K562 (cell line): ENCODE data around the gene TEX53. TPM values are rescaled to one million over a fixed set of nuclear protein-coding genes. Genes with fewer than 3 reads are reported as not detected.

Source experiments
- ATAC-seq: fragments of 200-7000 bp; cut with Tn5 transposase; 3 replicates; pipeline ENCODE4 v1.9.1; 2020; ENCODE audit warnings: moderate library complexity
- BruUV-seq: library from RNA; stranded (reverse); fragments of 400-500 nt; replicated peaks from 2 replicates; lab custom pipeline; 2021; lab: Mats Ljungman, UMichigan
- CTCF ChIA-PET: fragments of 300-600 bp; formaldehyde crosslinking; extraction: SDS; loops from one replicate; lab custom pipeline; 2021; ENCODE audit warnings: low intra/inter-chr PET ratio; lab: Yijun Ruan, JAX
- POLR2A ChIA-PET: fragments of 300-600, 350-650 bp; sonication (Branson Sonifier 250); formaldehyde crosslinking; extraction: SDS; loops from one replicate; lab custom pipeline; 2021; ENCODE audit warnings: antibody characterized with exemption, inconsistent platforms; lab: Yijun Ruan, JAX
- DNase-seq, 4 experiments: peaks; one replicate each; pipeline versions ENCODE4 v3.0.0 to v3.0.0-alpha.2; 2011 to 2018; ENCODE audit warnings: low spot score in 3 of 4, mixed read lengths in 3 of 4; ENCODE audit errors: extremely low read depth in 1 of 4
- FAIRE-seq: peaks from 2 replicates; lab custom pipeline; 2011; peaks lifted over from hg19 to GRCh38; lab: Jason Lieb, UNC
- H2AFZ ChIP-seq: 2 replicates; pipeline ENCODE4 v1.6.0; 2011; ENCODE audit warnings: low read depth, low read length, control low read depth, inconsistent platforms
- H3K27ac ChIP-seq: fragments of 200-600 bp; 3 replicates; pipeline ENCODE4 v1.8.0; 2011; ENCODE audit warnings: low read depth, mild to moderate bottlenecking, control low read depth, inconsistent platforms, low read length, moderate library complexity, mixed read lengths; ENCODE audit errors: extremely low read depth
- H3K27me3 ChIP-seq, 2 experiments: fragments of 300-600 bp in 1 of 2; 2 replicates in 1 of 2; 3 replicates in 1 of 2; pipeline versions ENCODE4 v1.6.0 to v1.8.0; 2011; ENCODE audit warnings: inconsistent platforms in 2 of 2, low read length in 2 of 2, mild to moderate bottlenecking in 1 of 2, mixed read lengths in 1 of 2, moderate library complexity in 1 of 2; ENCODE audit not compliant: control insufficient read depth in 2 of 2, insufficient read depth in 2 of 2
- H3K36me3 ChIP-seq: fragments of 300-600 bp; 3 replicates; pipeline ENCODE4 v1.8.0; 2011; ENCODE audit warnings: mild to moderate bottlenecking, low read length, inconsistent platforms; ENCODE audit not compliant: control insufficient read depth, insufficient read depth
- H3K4me1 ChIP-seq, 2 experiments: fragments of 200-600 bp in 1 of 2; replicated peaks in 1 of 2; 2 replicates in 1 of 2; 3 replicates in 1 of 2; pipeline versions ENCODE4 v1.5.1 to v1.8.0; 2011; ENCODE audit warnings: inconsistent platforms in 2 of 2, low read length in 2 of 2, mild to moderate bottlenecking in 1 of 2, mixed read lengths in 1 of 2, moderate library complexity in 1 of 2; ENCODE audit not compliant: control insufficient read depth in 2 of 2, insufficient read depth in 2 of 2
- H3K4me2 ChIP-seq: 2 replicates; pipeline ENCODE4 v1.6.1; 2011; ENCODE audit warnings: low read length, control low read depth, inconsistent platforms, mixed read lengths; ENCODE audit not compliant: insufficient read depth
- H3K4me3 ChIP-seq: fragments of 200-600 bp; sonication (generic), shearing (Covaris generic); 2 replicates; pipeline ENCODE4 v1.5.1; 2016; ENCODE audit warnings: control low read depth, inconsistent platforms
- H3K79me2 ChIP-seq: fragments of 200-600 bp; 3 replicates; pipeline ENCODE4 v1.8.0; 2011; ENCODE audit warnings: low read length, inconsistent platforms; ENCODE audit not compliant: control insufficient read depth, insufficient read depth
- H3K9ac ChIP-seq, 2 experiments: 2 replicates each; pipeline versions ENCODE4 v1.6.0 to v1.6.1; 2011; ENCODE audit warnings: low read depth in 2 of 2, low read length in 2 of 2, control low read depth in 1 of 2, inconsistent platforms in 1 of 2, mild to moderate bottlenecking in 1 of 2, mixed read lengths in 1 of 2; ENCODE audit not compliant: insufficient read depth in 1 of 2
- H3K9me1 ChIP-seq: one replicate; pipeline ENCODE4 v1.6.0; 2011; ENCODE audit warnings: inconsistent platforms, mild to moderate bottlenecking, low read length, moderate library complexity; ENCODE audit not compliant: control insufficient read depth, insufficient read depth
- H3K9me3 ChIP-seq: replicated peaks from 2 replicates; pipeline ENCODE4 v1.5.1; 2011; ENCODE audit warnings: low read depth, low read length, inconsistent platforms; ENCODE audit not compliant: control insufficient read depth, insufficient read depth
- H4K20me1 ChIP-seq: replicated peaks from 2 replicates; pipeline ENCODE4 v1.6.1; 2011; ENCODE audit warnings: low read length, inconsistent platforms, mixed read lengths; ENCODE audit not compliant: control insufficient read depth, insufficient read depth
- HSF4 ChIP-seq: fragments of 250-450 bp; sonication (Bioruptor Pico); IDR thresholded peaks from 2 replicates; pipeline ENCODE4 v2.1.2; 2022; ENCODE audit warnings: mild to moderate bottlenecking, moderate library complexity, borderline replicate concordance
- MBD2 ChIP-seq: sonication (generic); IDR thresholded peaks from 2 replicates; pipeline ENCODE4 v1.6.1; 2016; ENCODE audit warnings: low read depth, borderline replicate concordance
- TOE1 ChIP-seq, 2 experiments: fragments of 450-650 bp in 1 of 2; sonication (generic) in 1 of 2; formaldehyde crosslinking in 1 of 2; IDR thresholded peaks; 2 replicates each; pipeline versions ENCODE4 v1.7.1 to v1.8.0; 2016 to 2022; ENCODE audit warnings: borderline replicate concordance in 2 of 2, mild to moderate bottlenecking in 2 of 2, antibody characterized with exemption in 1 of 2, inconsistent platforms in 1 of 2, low read depth in 1 of 2, missing genetic modification reagents in 1 of 2, moderate library complexity in 1 of 2
- WGBS: fragments of 100-300 bp; shearing (Covaris generic); methylation state at CpG from one replicate; pipeline ENCODE4 v1.1.6; 2016; ENCODE audit warnings: low coverage, mixed read lengths; ENCODE audit not compliant: insufficient coverage; ENCODE audit errors: missing lambda C conversion rate; 5-methylcytosine and 5-hydroxymethylcytosine counted together
- in situ Hi-C: fragments of 300-500 bp; cut with MboI; formaldehyde crosslinking; loops from 4 replicates; pipeline ENCODE4 v1.15.0; 2018; ENCODE audit warnings: inconsistent platforms, mixed read lengths
- intact Hi-C: fragments of 100-400 bp; cut with micrococcal nuclease; formaldehyde crosslinking; loops from 2 replicates; pipeline ENCODE4 v1.14.2; 2022
- polyA plus RNA-seq, 8 experiments: library from polyadenylated mRNA; depleted of rRNA in 4 of 8; stranded (reverse) in 5 of 8; unstranded in 3 of 8; fragments of >200 nt; fragmentation: Nextera tagmentation in 2 of 8; fragmentation: Illumina TruSeq in 1 of 8; extraction: Ambion mirVana in 2 of 8; extraction: Trizol in 1 of 8; gene quantifications; 2 replicates each; pipeline versions ENCODE4 v1.2.1 to v1.2.3, GENCODE V29; 2011 to 2014; ENCODE audit warnings: inconsistent platforms in 1 of 8, missing spikeins in 1 of 8
- total RNA-seq, 7 experiments: library from RNA; depleted of rRNA in 6 of 7; stranded (reverse); fragments of >200 nt in 6 of 7; fragmentation: Illumina TruSeq in 2 of 7; extraction: Trizol in 2 of 7; gene quantifications; 2 replicates each; pipeline versions ENCODE4 v1.2.1 to v1.2.3, GENCODE V29; 2011 to 2021; ENCODE audit warnings: low replicate concordance in 1 of 7
- TF ChIP-seq, protein P1 (sequence below): fragments of 250-450 bp; sonication (Bioruptor Pico); IDR thresholded peaks from 2 replicates; pipeline ENCODE4 v1.4.0; 2020; ENCODE audit warnings: borderline replicate concordance

The TEX53 gene
- total and polyA plus RNA-seq, 9 of the 15 experiments (the other 6 are each of a cell fraction or from before 2014, with no cell fraction given) = not detected

GRCh38 chr9:114634387-114634786, 23.2 kb downstream of the TEX53 start:
- Histone ChIP-seq H3K4me2 (no peak overlapping the region), H4K20me1 (no peaks in the 10 kb centered on the region), H3K36me3 (peaks cover 48% of the 10 kb centered on the region; the same call in 2 of the 3 replicates), H3K4me3 (no peak overlapping the region), H3K4me1 (no peaks in the 10 kb centered on the region; a peak in 1 of 5 replicates), H3K79me2 (no peaks in the 10 kb centered on the region), H3K27me3 (no peaks in the 10 kb centered on the region), H2AFZ (no peak overlapping the region), H3K9me3 (no peaks in the 10 kb centered on the region), H3K27ac (no peak overlapping the region), H3K9me1 (no peaks in the 10 kb centered on the region), H3K9ac (no peak overlapping the region)
- TF ChIP-seq MBD2 = no peak
- no peak for TF ChIP-seq TOE1 (IDR thresholded peaks at IDR 0.05; ENCODE audit: borderline replicate concordance)
- TF ChIP-seq TOE1 (CRISPR knock-in tag; IDR thresholded peaks at IDR 0.05; ENCODE audit: borderline replicate concordance, low read depth) = no peak
- TF ChIP-seq, protein P1, sequence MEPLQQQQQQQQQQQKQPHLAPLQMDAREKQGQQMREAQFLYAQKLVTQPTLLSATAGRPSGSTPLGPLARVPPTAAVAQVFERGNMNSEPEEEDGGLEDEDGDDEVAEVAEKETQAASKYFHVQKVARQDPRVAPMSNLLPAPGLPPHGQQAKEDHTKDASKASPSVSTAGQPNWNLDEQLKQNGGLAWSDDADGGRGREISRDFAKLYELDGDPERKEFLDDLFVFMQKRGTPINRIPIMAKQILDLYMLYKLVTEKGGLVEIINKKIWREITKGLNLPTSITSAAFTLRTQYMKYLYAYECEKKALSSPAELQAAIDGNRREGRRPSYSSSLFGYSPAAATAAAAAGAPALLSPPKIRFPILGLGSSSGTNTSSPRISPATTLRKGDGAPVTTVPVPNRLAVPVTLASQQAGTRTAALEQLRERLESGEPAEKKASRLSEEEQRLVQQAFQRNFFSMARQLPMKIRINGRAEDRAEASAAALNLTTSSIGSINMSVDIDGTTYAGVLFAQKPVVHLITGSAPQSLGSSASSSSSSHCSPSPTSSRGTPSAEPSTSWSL (CRISPR knock-in tag) = no peak
- TF ChIP-seq HSF4 (CRISPR knock-in tag) = no peak
- ChIA-PET POLR2A (no interaction called here), CTCF (no interaction called here)
- intact Hi-C loops (no loop called here), in situ Hi-C loops (no loop called here)
- 79% methylated on average over 6 of the region's 6 CpGs for WGBS
- DNase-seq (no peak), FAIRE-seq (no peak), ATAC-seq (no peak)
- BruUV-seq = no TSS peak
